GM12891 (cell line): ENCODE results near the gene IGFALS.

ENCODE experiments used
- POLR2A ChIP-seq: IDR thresholded peaks from 2 replicates; pipeline ENCODE4 v1.6.1; 2011; ENCODE audit warnings: low read depth, low read length, control low read depth
- POLR2AphosphoS5 ChIP-seq: IDR thresholded peaks from 2 replicates; pipeline ENCODE4 v1.6.1; 2011; ENCODE audit warnings: low read depth, low read length, control low read depth
- TAF1 ChIP-seq: IDR thresholded peaks from 2 replicates; pipeline ENCODE4 v1.6.1; 2011; ENCODE audit warnings: low read depth, low read length, control low read depth

DNA sequence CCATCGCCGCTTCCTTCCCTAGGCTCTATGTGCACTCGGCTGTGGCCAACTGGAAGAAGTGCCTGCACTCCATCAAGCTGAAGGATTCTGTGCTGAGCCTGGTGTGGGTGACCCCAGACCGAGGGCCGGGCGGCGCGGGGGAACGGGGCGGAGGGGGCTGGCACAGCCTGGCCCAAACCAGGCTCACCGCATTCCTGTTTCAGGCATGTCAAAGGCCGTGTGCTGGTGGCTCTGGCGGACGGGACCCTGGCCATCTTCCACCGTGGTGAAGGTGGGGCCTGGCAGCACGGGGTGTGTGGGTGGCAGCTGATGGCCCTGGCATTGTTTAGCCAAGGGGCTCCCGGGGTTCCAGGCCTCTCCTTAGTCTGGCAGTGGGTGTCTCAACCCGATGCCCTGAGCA, 26.8 kb downstream of the IGFALS start:
- TF ChIP-seq TAF1 (no peak), POLR2A (no peak), POLR2AphosphoS5 (no peak)
